HepG2 (cell line): ENCODE measurements around the gene NEK3. TPM values are rescaled to one million over a fixed set of nuclear protein-coding genes. Genes with fewer than 3 reads are reported as not detected.
A peak's percentile ranks its signal among the peaks of the same experiment; 100 is the strongest.

Source experiments
- ATAC-seq: fragments of 200-7000 bp; cut with Tn5 transposase; 3 replicates; pipeline ENCODE4 v1.9.1; 2020; ENCODE audit warnings: mild to moderate bottlenecking, moderate library complexity
- BruUV-seq: library from RNA; stranded (reverse); fragments of 400-500 nt; replicated peaks from 2 replicates; lab custom pipeline; 2021; lab: Mats Ljungman, UMichigan
- CTCF ChIA-PET: fragments of 300-600 bp; formaldehyde crosslinking; extraction: SDS; loops from one replicate; lab custom pipeline; 2021; ENCODE audit warnings: low total read pairs, inconsistent platforms, low intra/inter-chr PET ratio; lab: Yijun Ruan, JAX
- POLR2A ChIA-PET: fragments of 350-600 bp; sonication (Branson Sonifier 250); formaldehyde crosslinking; loops from one replicate; lab custom pipeline; 2020; ENCODE audit warnings: antibody characterized with exemption, inconsistent platforms; lab: Yijun Ruan, JAX
- DNase-seq: peaks from one replicate; pipeline ENCODE4 v3.0.0-alpha.2; 2015; ENCODE audit warnings: low spot score
- FAIRE-seq: peaks from 3 replicates; lab custom pipeline; 2011; peaks lifted over from hg19 to GRCh38; lab: Jason Lieb, UNC
- H2AFZ ChIP-seq: one replicate; pipeline ENCODE4 v1.6.1; 2011; ENCODE audit warnings: low read length, inconsistent platforms
- H3K27ac ChIP-seq: fragments of 300-600 bp; 3 replicates; pipeline ENCODE4 v1.8.0; 2011; ENCODE audit warnings: mixed run types, mild to moderate bottlenecking, mixed read lengths, low read length, inconsistent platforms; ENCODE audit not compliant: insufficient read depth; ENCODE audit errors: extremely low read length
- H3K27me3 ChIP-seq, 2 experiments: fragments of 200-600 bp in 1 of 2; 2 replicates in 1 of 2; 3 replicates in 1 of 2; pipeline versions ENCODE4 v1.6.0 to v1.8.0; 2011; ENCODE audit warnings: low read length in 2 of 2, mild to moderate bottlenecking in 2 of 2, moderate library complexity in 2 of 2, inconsistent platforms in 1 of 2; ENCODE audit not compliant: insufficient read depth in 2 of 2, control insufficient read depth in 1 of 2
- H3K36me3 ChIP-seq, 2 experiments: fragments of 200-600 bp in 1 of 2; replicated peaks in 1 of 2; 2 replicates in 1 of 2; 3 replicates in 1 of 2; pipeline versions ENCODE4 v1.5.1 to v1.8.0; 2011; ENCODE audit warnings: low read length in 2 of 2, inconsistent platforms in 1 of 2; ENCODE audit not compliant: insufficient read depth in 2 of 2, control insufficient read depth in 1 of 2
- H3K4me1 ChIP-seq: 2 replicates; pipeline ENCODE4 v1.5.1; 2012; ENCODE audit warnings: low read length, inconsistent platforms; ENCODE audit not compliant: insufficient read depth
- H3K4me2 ChIP-seq: 2 replicates; pipeline ENCODE4 v1.6.0; 2011; ENCODE audit warnings: low read depth, low read length, inconsistent platforms
- H3K4me3 ChIP-seq, 3 experiments: fragments of 200-600 bp in 1 of 3; sonication (generic), shearing (Covaris generic) in 1 of 3; replicated peaks in 1 of 3; 2 replicates each; pipeline ENCODE4 v1.5.1; 2011 to 2016; ENCODE audit warnings: low read length in 3 of 3, inconsistent platforms in 2 of 3, low read depth in 2 of 3, mild to moderate bottlenecking in 2 of 3, control low read depth in 1 of 3, mixed read lengths in 1 of 3; ENCODE audit not compliant: insufficient read depth in 1 of 3
- H3K79me2 ChIP-seq: one replicate; pipeline ENCODE4 v1.6.1; 2011; ENCODE audit warnings: low read length, inconsistent platforms; ENCODE audit not compliant: insufficient read depth
- H3K9ac ChIP-seq: 2 replicates; pipeline ENCODE4 v1.6.0; 2011; ENCODE audit warnings: mild to moderate bottlenecking, low read depth, low read length, inconsistent platforms; ENCODE audit not compliant: insufficient read depth
- H3K9me3 ChIP-seq: 2 replicates; pipeline ENCODE4 v1.5.1; 2012; ENCODE audit warnings: mild to moderate bottlenecking, low read length
- H4K20me1 ChIP-seq: 2 replicates; pipeline ENCODE4 v1.6.0; 2011; ENCODE audit warnings: inconsistent platforms, mild to moderate bottlenecking, low read length, moderate library complexity; ENCODE audit not compliant: insufficient read depth
- AGO1 ChIP-seq: fragments of 200-400 bp; formaldehyde crosslinking; IDR thresholded peaks from 2 replicates; pipeline ENCODE4 v1.6.1; 2017; ENCODE audit warnings: mild to moderate bottlenecking, low read depth, low read length, moderate library complexity; ENCODE audit not compliant: poor library complexity, severe bottlenecking
- CHD2 ChIP-seq: IDR thresholded peaks from 2 replicates; pipeline ENCODE4 v1.6.1; 2011; ENCODE audit warnings: low read depth, low read length, improper control_type of control experiment
- GATAD2A ChIP-seq: IDR thresholded peaks from 2 replicates; pipeline ENCODE4 v1.6.1; 2016
- HNRNPUL1 ChIP-seq: fragments of 200-400 bp; formaldehyde crosslinking; IDR thresholded peaks from 2 replicates; pipeline ENCODE4 v1.6.1; 2017; ENCODE audit warnings: low read depth, mild to moderate bottlenecking, low read length, moderate library complexity
- MED8 ChIP-seq: sonication (generic); formaldehyde crosslinking; IDR thresholded peaks from 2 replicates; pipeline ENCODE4 v1.8.1; 2023; ENCODE audit warnings: mild to moderate bottlenecking, missing genetic modification reagents; ENCODE audit not compliant: insufficient replicate concordance
- SP140L ChIP-seq: sonication (generic); formaldehyde crosslinking; IDR thresholded peaks from 2 replicates; pipeline ENCODE4 v1.4.0; 2020; ENCODE audit warnings: missing genetic modification reagents, borderline replicate concordance
- SRSF9 ChIP-seq: fragments of 200-400 bp; formaldehyde crosslinking; IDR thresholded peaks from 2 replicates; pipeline ENCODE4 v1.6.1; 2018; ENCODE audit warnings: borderline replicate concordance, mild to moderate bottlenecking, low read depth, low read length; ENCODE audit not compliant: insufficient read depth, poor library complexity, severe bottlenecking
- SSRP1 ChIP-seq: IDR thresholded peaks from 2 replicates; pipeline ENCODE4 v1.6.1; 2016; ENCODE audit warnings: control low read depth
- ZBTB42 ChIP-seq: sonication (generic); formaldehyde crosslinking; IDR thresholded peaks from 2 replicates; pipeline ENCODE4 v1.5.0; 2020; ENCODE audit warnings: mild to moderate bottlenecking, missing genetic modification reagents
- ZKSCAN5 ChIP-seq: sonication (generic); formaldehyde crosslinking; IDR thresholded peaks from 2 replicates; pipeline ENCODE4 v1.5.1; 2020; ENCODE audit warnings: mild to moderate bottlenecking, missing genetic modification reagents
- ZNF431 ChIP-seq: sonication (generic); formaldehyde crosslinking; IDR thresholded peaks from 2 replicates; pipeline ENCODE4 v1.9.0; 2022; ENCODE audit warnings: missing genetic modification reagents, low read depth, mild to moderate bottlenecking, borderline replicate concordance
- ZNF432 ChIP-seq: sonication (generic); formaldehyde crosslinking; IDR thresholded peaks from 2 replicates; pipeline ENCODE4 v1.5.0; 2020; ENCODE audit warnings: missing genetic modification reagents, mild to moderate bottlenecking, borderline replicate concordance
- ZNF572 ChIP-seq: sonication (generic); formaldehyde crosslinking; IDR thresholded peaks from 2 replicates; pipeline ENCODE4 v1.5.1; 2020; ENCODE audit warnings: mild to moderate bottlenecking, missing genetic modification reagents
- ZNF776 ChIP-seq: sonication (generic); formaldehyde crosslinking; IDR thresholded peaks from 2 replicates; pipeline ENCODE4 v1.4.0; 2020; ENCODE audit warnings: mild to moderate bottlenecking, missing genetic modification reagents
- WGBS: methylation state at CpG from one replicate; pipeline ENCODE4 v1.1.6; 2017; ENCODE audit warnings: low lambda C conversion rate; 5-methylcytosine and 5-hydroxymethylcytosine counted together
- in situ Hi-C: cut with HindIII; loops from 2 replicates; pipeline ENCODE4 v1.10.0; 2017; ENCODE audit warnings: low pct_unique_long_range_greater_than_20kb; ENCODE audit not compliant: extremely low pct_ligation_motif_present
- intact Hi-C: fragments of 100-400 bp; cut with micrococcal nuclease; formaldehyde crosslinking; loops from one replicate; pipeline ENCODE4 v1.10.0; 2022; ENCODE audit not compliant: unreplicated experiment
- polyA plus RNA-seq, 8 experiments: library from polyadenylated mRNA; depleted of rRNA in 3 of 8; stranded (reverse) in 7 of 8; unstranded in 1 of 8; fragments of >200 nt; fragmentation: Illumina TruSeq in 4 of 8; extraction: Trizol in 4 of 8; gene quantifications; 2 replicates each; pipeline versions ENCODE4 v1.2.1 to v1.2.3, GENCODE V29; 2011 to 2016; ENCODE audit warnings: low read depth in 4 of 8, missing spikeins in 1 of 8, mixed read lengths in 1 of 8; ENCODE audit not compliant: insufficient read depth in 1 of 8
- total RNA-seq, 5 experiments: library from RNA; depleted of rRNA; stranded (reverse); fragments of >200 nt; fragmentation: Illumina TruSeq; extraction: Trizol; gene quantifications; 2 replicates each; pipeline ENCODE4 v1.2.3, GENCODE V29; 2016; ENCODE audit warnings: low read depth in 1 of 5

NEK3 gene
- total and polyA plus RNA-seq, 2 of the 13 experiments (the other 11 are each of a cell fraction or from before 2014, with no cell fraction given): 36.7 to 68.2 TPM

DNA sequence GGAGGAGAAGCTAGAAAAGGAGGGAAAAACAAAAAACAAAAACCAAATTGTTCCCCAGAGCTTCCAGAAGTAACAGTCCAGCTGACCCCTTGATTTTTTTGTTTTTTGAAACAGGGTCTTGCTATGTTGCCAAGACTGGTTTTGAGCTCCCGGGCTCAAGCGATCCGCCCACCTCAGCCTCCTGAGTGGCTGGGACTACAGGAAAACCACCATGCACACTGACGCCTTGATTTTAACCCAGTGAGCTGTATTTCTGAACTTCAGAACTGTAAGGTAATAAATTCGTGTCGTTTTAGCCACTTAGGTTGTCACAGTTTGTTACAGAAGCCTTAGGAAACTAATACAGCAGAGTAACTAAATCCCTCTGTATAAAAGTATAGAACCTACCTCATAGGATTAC lies 1.1 kb upstream of the NEK3 start:
- ATAC-seq (no peak), DNase-seq (no peak)
- H3K4me3 ChIP-seq: no peak overlapping the region
- CTCF ChIA-PET: no interaction called here
- BruUV-seq: no TSS peak
- WGBS: 97% methylated on average over 6 of the region's 6 CpGs
- H3K79me2 ChIP-seq: peaks cover 44% of the 10 kb centered on the region
- H3K36me3 ChIP-seq: peaks cover 0 to under 1% of the 10 kb centered on the region in 2 experiments; a peak in 2 of 5 replicates
- POLR2A ChIA-PET: interaction anchor here (0.9 to 2.3 kb wide), 8 partner anchors 13 to 707 kb away, joined by 3 to 8 read pairs (median 6); no protein-coding TSS in a partner anchor
- H3K4me1 ChIP-seq: peaks cover 93% of the 10 kb centered on the region
- no peaks in the 10 kb centered on the region for H3K9me3 ChIP-seq
- in situ Hi-C loops: no loop called here
- intact Hi-C loops: no loop called here
- TF ChIP-seq ZNF572 (CRISPR knock-in tag) (no peak), AGO1 (no peak), CHD2 (no peak), ZBTB42 (CRISPR knock-in tag) (no peak), SRSF9 (no peak), ZNF431 (CRISPR knock-in tag) (no peak), HNRNPUL1 (no peak), ZNF432 (CRISPR knock-in tag) (no peak), GATAD2A (CRISPR knock-in tag) (no peak), MED8 (CRISPR knock-in tag) (no peak), SP140L (CRISPR knock-in tag) (no peak), ZNF776 (CRISPR knock-in tag) (no peak), ZKSCAN5 (CRISPR knock-in tag) (no peak), SSRP1 (no peak)
- TF ChIP-seq, all 625 proteins: peak for 0
- FAIRE-seq: no peak
- peak overlapping the region; percentile 55 for H3K9ac ChIP-seq
- H2AFZ ChIP-seq: no peak overlapping the region
- H3K27me3 ChIP-seq: no peaks in the 10 kb centered on the region
- H3K27ac ChIP-seq: peak overlapping the region; percentile 91
- H4K20me1 ChIP-seq: no peaks in the 10 kb centered on the region
- peak overlapping the region; percentile 72 for H3K4me2 ChIP-seq
